RWPE2 (cell line): ENCODE measurements around the gene SAMMSON.
A peak's percentile ranks its signal among the peaks of the same experiment; 100 is the strongest.

Experiments used
- ATAC-seq: fragments of 200-7000 bp; cut with Tn5 transposase; 3 replicates; pipeline ENCODE4 v1.9.1; 2021; ENCODE audit warnings: low read depth
- DNase-seq: peaks from one replicate; pipeline ENCODE4 v3.0.0-alpha.2; 2020; ENCODE audit warnings: low spot score
- H3K27ac ChIP-seq: fragments of 450-650 bp; 2 replicates; pipeline ENCODE4 v1.5.1; 2017; ENCODE audit warnings: mild to moderate bottlenecking; ENCODE audit not compliant: poor library complexity, severe bottlenecking
- H3K27me3 ChIP-seq: fragments of 250-450 bp; sonication (Bioruptor Pico); 2 replicates; pipeline ENCODE4 v1.5.1; 2021; ENCODE audit warnings: mild to moderate bottlenecking, moderate library complexity; ENCODE audit not compliant: insufficient read depth, poor library complexity, severe bottlenecking
- H3K36me3 ChIP-seq: fragments of 250-450 bp; sonication (Bioruptor Pico); 2 replicates; pipeline ENCODE4 v1.5.1; 2020; ENCODE audit warnings: low read depth, mild to moderate bottlenecking, moderate library complexity
- H3K4me1 ChIP-seq: fragments of 250-450 bp; sonication (Bioruptor Pico); 2 replicates; pipeline ENCODE4 v1.5.1; 2021; ENCODE audit warnings: mild to moderate bottlenecking, moderate library complexity; ENCODE audit not compliant: insufficient read depth, poor library complexity, severe bottlenecking
- H3K4me3 ChIP-seq: fragments of 250-450 bp; sonication (Bioruptor Pico); 2 replicates; pipeline ENCODE4 v1.5.1; 2021; ENCODE audit warnings: mild to moderate bottlenecking, moderate library complexity; ENCODE audit not compliant: severe bottlenecking
- H3K9me3 ChIP-seq: fragments of 250-450 bp; sonication (Bioruptor Pico); 2 replicates; pipeline ENCODE4 v1.5.1; 2021; ENCODE audit warnings: mild to moderate bottlenecking, moderate library complexity; ENCODE audit not compliant: severe bottlenecking
- CTCF ChIP-seq: fragments of 450-650 bp; IDR thresholded peaks from one replicate; pipeline ENCODE4 v1.5.1; 2017; ENCODE audit warnings: mild to moderate bottlenecking, moderate library complexity; ENCODE audit not compliant: poor library complexity, severe bottlenecking

The SAMMSON gene

GRCh38 chr3:70053293-70053692 lies 53.8 kb downstream of the SAMMSON start:
- no peaks in the 10 kb centered on the region for H3K9me3 ChIP-seq
- TF ChIP-seq CTCF, result no peak
- H3K27ac ChIP-seq, result no peak overlapping the region
- H3K36me3 ChIP-seq, result no peaks in the 10 kb centered on the region
- H3K4me1 ChIP-seq, result no peaks in the 10 kb centered on the region
- no peak overlapping the region for H3K4me3 ChIP-seq
- ATAC-seq (peak; percentile 64; the same call in 2 of the 3 replicates), DNase-seq (no peak)
- H3K27me3 ChIP-seq, result peaks cover 21% of the 10 kb centered on the region

GRCh38 chr3:70056081-70056480 lies 56.5 kb downstream of the SAMMSON start:
- no peak for TF ChIP-seq CTCF
- Histone ChIP-seq H3K4me3 (no peak overlapping the region), H3K9me3 (no peaks in the 10 kb centered on the region), H3K36me3 (no peaks in the 10 kb centered on the region), H3K27ac (no peak overlapping the region), H3K4me1 (no peaks in the 10 kb centered on the region), H3K27me3 (peaks cover 27% of the 10 kb centered on the region)
- DNase-seq (no peak), ATAC-seq (no peak)

- no peaks in the 10 kb centered on the region for H3K9me3 ChIP-seq
- no peak overlapping the region for H3K27ac ChIP-seq
- ATAC-seq (no peak), DNase-seq (no peak)
- H3K36me3 ChIP-seq, result no peaks in the 10 kb centered on the region
- no peak overlapping the region for H3K4me3 ChIP-seq
- TF ChIP-seq CTCF, result no peak
- no peaks in the 10 kb centered on the region for H3K4me1 ChIP-seq
- H3K27me3 ChIP-seq, result peaks cover 27% of the 10 kb centered on the region
Measured at GRCh38 chr3:70057426-70057825, 57.9 kb downstream of the SAMMSON start.

- Histone ChIP-seq H3K4me1 (no peaks in the 10 kb centered on the region), H3K4me3 (no peak overlapping the region), H3K27me3 (peaks cover 27% of the 10 kb centered on the region), H3K9me3 (no peaks in the 10 kb centered on the region), H3K27ac (no peak overlapping the region), H3K36me3 (no peaks in the 10 kb centered on the region)
- DNase-seq (no peak), ATAC-seq (no peak)
- TF ChIP-seq CTCF, result no peak
Measured at GRCh38 chr3:70061096-70061495, 61.6 kb downstream of the SAMMSON start.

GRCh38 chr3:70064194-70064779 lies 64.8 kb downstream of the SAMMSON start:
- TF ChIP-seq CTCF, result peak; percentile 76
- Histone ChIP-seq H3K27ac (no peak overlapping the region), H3K4me3 (no peak overlapping the region), H3K4me1 (no peaks in the 10 kb centered on the region), H3K36me3 (no peaks in the 10 kb centered on the region), H3K9me3 (no peaks in the 10 kb centered on the region), H3K27me3 (no peaks in the 10 kb centered on the region)
- ATAC-seq, result no peak
- DNase-seq, result no peak
